ENCODE measurements around the gene CIB2. TPM values are rescaled to one million over a fixed set of nuclear protein-coding genes. Genes with fewer than 3 reads are reported as not detected.

The CIB2 gene
- total RNA-seq, 1 experiment from 2014 or later: 17.3 TPM

DNA sequence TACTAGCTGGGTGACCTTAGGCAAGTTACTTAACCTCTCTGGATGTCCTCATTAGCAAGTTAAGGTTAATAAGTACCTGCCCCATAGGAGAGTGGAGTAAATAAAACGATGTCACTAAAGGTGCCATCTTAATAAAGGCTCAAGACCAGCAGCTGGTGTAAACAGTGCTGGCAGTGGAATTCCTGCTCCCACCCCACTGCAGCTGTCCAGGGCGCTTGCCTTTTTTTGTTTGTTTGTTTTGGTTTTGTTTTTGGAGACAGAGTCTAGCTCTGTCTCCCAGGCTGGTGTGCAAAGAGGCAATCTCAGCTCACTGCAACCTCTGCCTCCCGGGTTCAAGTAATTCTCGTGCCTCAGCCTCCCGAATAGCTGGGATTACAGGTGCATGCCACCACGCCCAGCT is 46.8 kb upstream of the CIB2 start:
- no peak for ATAC-seq
- H3K27me3 ChIP-seq (ENCODE audit: insufficient read depth, low read length): no peaks in the 10 kb centered on the region
- no peak overlapping the region for H2AFZ ChIP-seq (ENCODE audit: low read depth, low read length, poor library complexity, severe bottlenecking)
- DNase-seq (ENCODE audit: low read depth, low spot score): no peak
- CTCF ChIA-PET: interaction anchor here (4.1 to 4.3 kb wide), 2 partner anchors 17 to 63 kb away, joined by 27 to 39 read pairs; no protein-coding TSS in a partner anchor
- H3K79me2 ChIP-seq (ENCODE audit: insufficient read depth, low read length): no peaks in the 10 kb centered on the region
- no peaks in the 10 kb centered on the region for H3K36me3 ChIP-seq (ENCODE audit: control insufficient read depth in 1 of 2, insufficient read depth in 2 of 2, low read length in 2 of 2)
- TF ChIP-seq CTCF (IDR thresholded peaks at IDR 0.05 in 2 of 3, conservative IDR thresholded peaks at IDR 0.05 in 1 of 3; ENCODE audit: borderline replicate concordance in 1 of 3, insufficient read depth in 1 of 3, low read depth in 2 of 3, low read length in 2 of 3) (no peak), JUND (IDR thresholded peaks at IDR 0.05) (no peak), ZBTB33 (IDR thresholded peaks at IDR 0.05; ENCODE audit: extremely low read depth, insufficient replicate concordance, low read length) (no peak), TCF7L2 (IDR thresholded peaks at IDR 0.05; ENCODE audit: borderline replicate concordance, extremely low read depth, insufficient read depth, insufficient read length) (no peak), REST (IDR thresholded peaks at IDR 0.05; ENCODE audit: low read depth) (no peak), POLR2AphosphoS5 (IDR thresholded peaks at IDR 0.05; ENCODE audit: low read depth, low read length) (no peak), FOSL1 (IDR thresholded peaks at IDR 0.05; ENCODE audit: low read depth) (no peak)
- H3K9ac ChIP-seq (ENCODE audit: low read length): no peak overlapping the region
- POLR2A ChIA-PET: no interaction called here
- RAD21 ChIA-PET (ENCODE audit: low non-redundant PET in 1 of 2, low total read pairs in 2 of 2, uncharacterized antibody in 2 of 2, unreplicated experiment in 2 of 2): interaction anchor here (1.1 to 1.4 kb wide), 3 partner anchors 18 to 63 kb away, joined by 4 to 5 read pairs (median 4); no protein-coding TSS in a partner anchor
- no peaks in the 10 kb centered on the region for H3K4me1 ChIP-seq (ENCODE audit: control insufficient read depth in 1 of 2, insufficient read depth in 2 of 2, low read length in 2 of 2)
- no peaks in the 10 kb centered on the region for H3K9me3 ChIP-seq (ENCODE audit: control insufficient read depth in 1 of 2, insufficient read depth in 1 of 2, low read depth in 1 of 2, low read length in 2 of 2)
- intact Hi-C loops (cut with micrococcal nuclease): no loop called here
- H3K4me3 ChIP-seq (replicated peaks in 1 of 2; ENCODE audit: low read depth in 1 of 2, low read length in 2 of 2): no peak overlapping the region
- H3K4me2 ChIP-seq (ENCODE audit: low read length): no peak overlapping the region
- H3K27ac ChIP-seq (ENCODE audit: low read depth, low read length): no peak overlapping the region
- no peaks in the 10 kb centered on the region for H4K20me1 ChIP-seq (ENCODE audit: insufficient read depth)
- H3K9me2 ChIP-seq (ENCODE audit: insufficient read depth): no peaks in the 10 kb centered on the region
- no TSS peak for BruUV-seq (replicated peaks)

All from HCT116 (cell line).